Coronary artery (tissue), 2 donors: ENCODE data around the gene POLDIP2.
A peak's percentile ranks its signal among the peaks of the same experiment; 100 is the strongest.

Experiments
- DNase-seq: peaks from one replicate; pipeline ENCODE4 v3.0.0-alpha.2; 2017; ENCODE audit warnings: low spot score
- H3K27ac ChIP-seq, 2 donors: fragments of 200-600 bp; sonication (generic); one replicate each; pipeline ENCODE4 v1.5.1; 2016 to 2019
- H3K4me3 ChIP-seq: fragments of 200-600 bp; sonication (generic); 2 replicates; pipeline ENCODE4 v1.5.1; 2016; ENCODE audit warnings: mild to moderate bottlenecking, moderate library complexity
- CTCF ChIP-seq: fragments of 200-600 bp; sonication (generic); IDR thresholded peaks from one replicate; pipeline ENCODE4 v1.5.1; 2019; ENCODE audit warnings: antibody characterized with exemption

The POLDIP2 gene

DNA sequence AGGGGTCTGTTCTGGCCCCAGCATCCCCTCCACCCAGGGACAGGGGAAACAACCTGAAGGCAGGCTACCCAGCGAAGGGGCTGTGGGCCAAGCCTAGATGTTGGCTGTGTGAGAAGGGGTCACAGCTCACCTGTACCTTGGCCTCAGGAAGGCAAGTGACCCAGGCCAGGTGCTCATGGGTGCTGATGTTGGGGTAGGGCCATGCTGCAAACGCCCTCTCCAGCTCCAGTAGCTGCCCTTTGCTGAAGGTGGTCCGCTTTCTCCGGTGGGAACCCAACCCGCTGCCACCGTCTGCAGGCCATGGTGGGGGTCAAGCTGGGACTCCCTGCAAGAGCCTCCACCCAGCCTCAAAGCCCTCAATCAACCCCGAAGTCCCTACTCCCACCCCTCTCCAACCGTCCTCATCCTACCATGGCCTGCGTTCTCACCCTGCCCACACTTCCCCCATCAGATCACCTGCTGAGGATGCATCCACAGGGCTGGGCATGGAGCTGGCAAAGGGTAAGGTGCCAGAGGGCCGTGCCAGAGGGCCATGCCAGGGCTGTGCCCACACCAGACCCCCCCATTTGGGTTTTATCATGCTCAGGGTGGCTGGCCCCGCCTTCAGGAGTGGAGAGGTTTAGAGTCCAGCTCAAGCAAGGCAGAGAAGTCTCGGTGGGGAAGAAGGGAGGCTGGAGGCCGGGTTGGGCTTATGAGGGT is 7.5 kb upstream of the POLDIP2 start, which contains the start of gene SEBOX:
TSS of gene SEBOX (minus strand) at position 535 of the 699 bp plus-strand sequence. CDS start at position 487, 48 bp downstream.
- Histone ChIP-seq H3K4me3 (no peak within 1 kb of the TSS), H3K27ac (no peak within 1 kb of the TSS)
- no peak for DNase-seq
- no peak for TF ChIP-seq CTCF

GRCh38 chr17:28363776-28364650 is 6.7 kb upstream of the POLDIP2 start:
- DNase-seq, result no peak
- TF ChIP-seq CTCF, result no peak
- Histone ChIP-seq H3K4me3 (no peak overlapping the region), H3K27ac (no peak overlapping the region)

DNA sequence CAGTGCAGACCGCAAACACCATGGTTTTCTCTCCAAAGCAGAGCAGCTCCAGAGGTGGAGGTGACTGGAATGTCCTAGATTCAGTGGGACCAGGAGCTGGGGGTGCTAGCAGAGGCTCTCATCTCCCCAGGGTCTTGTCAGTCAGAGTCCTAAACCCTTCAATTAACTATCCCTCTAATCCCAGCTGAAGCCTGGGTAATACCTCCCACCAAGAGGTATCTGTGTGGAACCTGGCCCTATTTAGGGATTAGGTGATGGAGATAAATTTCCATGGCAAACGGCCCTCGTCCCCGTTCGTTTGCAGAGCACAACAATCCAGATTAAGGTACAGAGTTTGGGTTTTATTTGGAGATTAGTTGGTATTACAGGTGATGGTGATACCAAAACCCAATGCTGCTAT is 5.9 kb upstream of the POLDIP2 start:
- no peak for TF ChIP-seq CTCF
- DNase-seq, result no peak
- Histone ChIP-seq H3K4me3 (no peak overlapping the region), H3K27ac (no peak overlapping the region)

DNA sequence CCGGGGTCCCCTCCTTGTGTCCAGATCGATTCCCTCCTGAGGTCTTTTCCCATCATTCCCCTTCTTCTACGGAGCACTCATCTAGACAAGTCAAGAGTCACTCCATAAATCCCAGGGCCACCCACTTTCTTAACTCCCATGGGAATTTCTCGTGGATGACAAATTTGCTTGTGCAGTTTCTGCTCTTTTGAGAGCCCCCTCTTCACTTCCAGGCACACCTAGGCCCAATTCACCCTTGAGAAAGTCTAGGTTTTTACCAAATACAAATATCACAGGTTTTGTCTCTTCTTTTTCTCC is 522 bp upstream of the POLDIP2 start:
- Histone ChIP-seq H3K4me3 (peak overlapping the region; percentile 89), H3K27ac (peak overlapping the region; percentile 63 to 92)
- no peak for TF ChIP-seq CTCF
- DNase-seq, result no peak

DNA sequence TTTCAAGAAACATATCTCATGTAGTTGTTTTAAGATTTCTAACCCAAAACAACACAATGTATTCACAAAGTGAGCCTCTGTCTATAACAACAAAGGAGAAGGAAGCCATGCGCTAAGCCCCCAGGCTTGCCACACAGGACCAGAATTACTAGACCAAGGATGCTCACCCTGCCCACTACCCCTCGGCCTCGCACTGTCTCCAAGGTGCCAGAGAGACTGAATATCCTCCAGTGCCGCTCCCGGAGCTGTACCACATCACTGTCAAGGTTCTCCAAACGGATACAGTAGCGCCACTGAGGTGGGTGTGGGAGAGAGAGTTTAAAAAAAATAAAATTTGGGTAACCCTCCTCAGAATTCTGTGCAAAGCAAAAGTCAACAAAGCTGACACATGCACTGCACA is 7.1 kb downstream of the POLDIP2 start:
- no peak overlapping the region for H3K4me3 ChIP-seq
- H3K27ac ChIP-seq, result no peak overlapping the region

DNA sequence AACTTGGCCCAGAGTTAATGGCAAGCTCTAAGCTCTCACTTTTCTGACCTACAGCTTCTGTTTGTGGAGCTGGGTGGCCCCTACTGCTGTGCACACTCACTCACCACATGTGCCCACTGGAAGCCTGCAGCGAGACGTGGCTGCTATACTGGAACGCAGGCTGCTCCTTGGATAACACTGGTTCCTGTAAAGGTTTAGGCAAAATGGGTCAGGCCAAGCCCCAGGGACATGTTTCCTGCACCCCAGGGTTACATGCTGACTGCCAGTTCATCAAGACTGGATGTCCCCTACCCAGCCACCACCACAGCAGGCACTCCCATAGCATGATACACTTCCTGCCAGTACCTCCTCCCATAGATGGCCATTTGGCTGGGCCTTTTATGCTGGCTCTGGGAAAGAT is 8.3 kb downstream of the POLDIP2 start:
- TF ChIP-seq CTCF, result no peak
- H3K4me3 ChIP-seq, result no peak overlapping the region
- H3K27ac ChIP-seq, result no peak overlapping the region
- no peak for DNase-seq

More for the DNA sequence above, 7.1 kb downstream of the POLDIP2 start:
- no peak for TF ChIP-seq CTCF
- DNase-seq, result no peak
